Lung microvascular endothelial cell (primary cell): ENCODE data around the gene KRTAP10-7. TPM values are rescaled to one million over a fixed set of nuclear protein-coding genes. Genes with fewer than 3 reads are reported as not detected.
"Not testable (repeated sequence)": the region's sequence is repeated elsewhere in the genome, so short reads cannot be mapped to it uniquely, and the experiment has no call there.

Experiments
- DNase-seq, 2 donors: peaks; one replicate each; pipeline versions ENCODE4 v3.0.0 to v3.0.0-alpha.2; 2010; ENCODE audit warnings: low read depth in 2 of 2
- total RNA-seq: library from RNA; depleted of rRNA; stranded (reverse); fragments of >200 nt; gene quantifications from 2 replicates; pipeline ENCODE4 v1.2.1, GENCODE V29; 2014

The KRTAP10-7 gene
- total RNA-seq, 1 donor from 2014 or later, result not detected

- DNase-seq, result no peak
Measured at GRCh38 chr21:44571844-44572782, 28.3 kb upstream of the KRTAP10-7 start.

- no peak for DNase-seq
Measured at GRCh38 chr21:44572959-44573583, 27.3 kb upstream of the KRTAP10-7 start.

GRCh38 chr21:44573630-44574456 lies 26.6 kb upstream of the KRTAP10-7 start, which contains the start of gene KRTAP10-4:
Gene KRTAP10-4, plus strand, starts transcription at chr21:44573729. Its CDS starts 30 bp downstream, at chr21:44573759.
- DNase-seq, result not testable (repeated sequence)

GRCh38 chr21:44574457-44575306 lies 25.7 kb upstream of the KRTAP10-7 start:
- DNase-seq, result no peak

- no peak for DNase-seq
Measured at GRCh38 chr21:44575307-44576024, 24.9 kb upstream of the KRTAP10-7 start.

GRCh38 chr21:44576025-44576420 lies 24.4 kb upstream of the KRTAP10-7 start:
- no peak for DNase-seq

- DNase-seq, result no peak
Measured at GRCh38 chr21:44578371-44579055, 21.9 kb upstream of the KRTAP10-7 start.

- DNase-seq, result no peak
Measured at GRCh38 chr21:44579056-44579832, 21.2 kb upstream of the KRTAP10-7 start.

GRCh38 chr21:44579833-44580144 lies 20.6 kb upstream of the KRTAP10-7 start:
- no peak for DNase-seq

- not testable (repeated sequence) for DNase-seq
Measured at GRCh38 chr21:44580231-44580821, 20.1 kb upstream of the KRTAP10-7 start, which contains the start of gene KRTAP10-5. Gene KRTAP10-5, minus strand, starts transcription at chr21:44580604. Its CDS starts 26 bp downstream, at chr21:44580578.

GRCh38 chr21:44581158-44581557 lies 19.2 kb upstream of the KRTAP10-7 start:
- DNase-seq, result no peak

GRCh38 chr21:44582055-44582454 lies 18.3 kb upstream of the KRTAP10-7 start:
- no peak for DNase-seq

GRCh38 chr21:44583089-44583799 lies 17.2 kb upstream of the KRTAP10-7 start:
- DNase-seq, result no peak

- DNase-seq, result no peak
Measured at GRCh38 chr21:44583800-44584147, 16.6 kb upstream of the KRTAP10-7 start.

GRCh38 chr21:44585892-44586291 lies 14.5 kb upstream of the KRTAP10-7 start:
- no peak for DNase-seq

GRCh38 chr21:44589094-44589493 lies 11.3 kb upstream of the KRTAP10-7 start:
- no peak for DNase-seq

GRCh38 chr21:44589586-44590305 lies 10.7 kb upstream of the KRTAP10-7 start:
- no peak for DNase-seq
